HepG2 (cell line): ENCODE data around the gene MIB1. TPM values are rescaled to one million over a fixed set of nuclear protein-coding genes. Genes with fewer than 3 reads are reported as not detected.

ENCODE experiments used
- ATAC-seq: fragments of 200-7000 bp; cut with Tn5 transposase; 3 replicates; pipeline ENCODE4 v1.9.1; 2020; ENCODE audit warnings: mild to moderate bottlenecking, moderate library complexity
- BruUV-seq: library from RNA; stranded (reverse); fragments of 400-500 nt; replicated peaks from 2 replicates; lab custom pipeline; 2021; lab: Mats Ljungman, UMichigan
- CTCF ChIA-PET: fragments of 300-600 bp; formaldehyde crosslinking; extraction: SDS; loops from one replicate; lab custom pipeline; 2021; ENCODE audit warnings: low total read pairs, inconsistent platforms, low intra/inter-chr PET ratio; lab: Yijun Ruan, JAX
- POLR2A ChIA-PET: fragments of 350-600 bp; sonication (Branson Sonifier 250); formaldehyde crosslinking; loops from one replicate; lab custom pipeline; 2020; ENCODE audit warnings: antibody characterized with exemption, inconsistent platforms; lab: Yijun Ruan, JAX
- DNase-seq: peaks from one replicate; pipeline ENCODE4 v3.0.0-alpha.2; 2015; ENCODE audit warnings: low spot score
- FAIRE-seq: peaks from 3 replicates; lab custom pipeline; 2011; peaks lifted over from hg19 to GRCh38; lab: Jason Lieb, UNC
- H2AFZ ChIP-seq: one replicate; pipeline ENCODE4 v1.6.1; 2011; ENCODE audit warnings: low read length, inconsistent platforms
- H3K27ac ChIP-seq: fragments of 300-600 bp; 3 replicates; pipeline ENCODE4 v1.8.0; 2011; ENCODE audit warnings: mixed run types, mild to moderate bottlenecking, mixed read lengths, low read length, inconsistent platforms; ENCODE audit not compliant: insufficient read depth; ENCODE audit errors: extremely low read length
- H3K27me3 ChIP-seq, 2 experiments: fragments of 200-600 bp in 1 of 2; 2 replicates in 1 of 2; 3 replicates in 1 of 2; pipeline versions ENCODE4 v1.6.0 to v1.8.0; 2011; ENCODE audit warnings: low read length in 2 of 2, mild to moderate bottlenecking in 2 of 2, moderate library complexity in 2 of 2, inconsistent platforms in 1 of 2; ENCODE audit not compliant: insufficient read depth in 2 of 2, control insufficient read depth in 1 of 2
- H3K36me3 ChIP-seq, 2 experiments: fragments of 200-600 bp in 1 of 2; replicated peaks in 1 of 2; 2 replicates in 1 of 2; 3 replicates in 1 of 2; pipeline versions ENCODE4 v1.5.1 to v1.8.0; 2011; ENCODE audit warnings: low read length in 2 of 2, inconsistent platforms in 1 of 2; ENCODE audit not compliant: insufficient read depth in 2 of 2, control insufficient read depth in 1 of 2
- H3K4me1 ChIP-seq: 2 replicates; pipeline ENCODE4 v1.5.1; 2012; ENCODE audit warnings: low read length, inconsistent platforms; ENCODE audit not compliant: insufficient read depth
- H3K4me2 ChIP-seq: 2 replicates; pipeline ENCODE4 v1.6.0; 2011; ENCODE audit warnings: low read depth, low read length, inconsistent platforms
- H3K4me3 ChIP-seq, 3 experiments: fragments of 200-600 bp in 1 of 3; sonication (generic), shearing (Covaris generic) in 1 of 3; replicated peaks in 1 of 3; 2 replicates each; pipeline ENCODE4 v1.5.1; 2011 to 2016; ENCODE audit warnings: low read length in 3 of 3, inconsistent platforms in 2 of 3, low read depth in 2 of 3, mild to moderate bottlenecking in 2 of 3, control low read depth in 1 of 3, mixed read lengths in 1 of 3; ENCODE audit not compliant: insufficient read depth in 1 of 3
- H3K79me2 ChIP-seq: one replicate; pipeline ENCODE4 v1.6.1; 2011; ENCODE audit warnings: low read length, inconsistent platforms; ENCODE audit not compliant: insufficient read depth
- H3K9ac ChIP-seq: 2 replicates; pipeline ENCODE4 v1.6.0; 2011; ENCODE audit warnings: mild to moderate bottlenecking, low read depth, low read length, inconsistent platforms; ENCODE audit not compliant: insufficient read depth
- H3K9me3 ChIP-seq: 2 replicates; pipeline ENCODE4 v1.5.1; 2012; ENCODE audit warnings: mild to moderate bottlenecking, low read length
- H4K20me1 ChIP-seq: 2 replicates; pipeline ENCODE4 v1.6.0; 2011; ENCODE audit warnings: inconsistent platforms, mild to moderate bottlenecking, low read length, moderate library complexity; ENCODE audit not compliant: insufficient read depth
- ATF2 ChIP-seq: sonication (generic); formaldehyde crosslinking; IDR thresholded peaks from 2 replicates; pipeline ENCODE4 v1.4.0; 2020; ENCODE audit warnings: missing genetic modification reagents
- MEIS2 ChIP-seq: sonication (generic); formaldehyde crosslinking; IDR thresholded peaks from 2 replicates; pipeline ENCODE4 v1.9.0; 2021; ENCODE audit warnings: mild to moderate bottlenecking, missing genetic modification reagents
- RBFOX2 ChIP-seq: fragments of 200-400 bp; formaldehyde crosslinking; IDR thresholded peaks from 2 replicates; pipeline ENCODE4 v1.6.1; 2017; ENCODE audit warnings: low read depth, mild to moderate bottlenecking, low read length
- SOX6 ChIP-seq, 2 experiments: fragments of 450-650 bp in 1 of 2; sonication (generic) in 1 of 2; formaldehyde crosslinking in 1 of 2; IDR thresholded peaks; 2 replicates each; pipeline versions ENCODE4 v1.4.0 to v1.6.1; 2017 to 2020; ENCODE audit warnings: antibody characterized with exemption in 1 of 2, mild to moderate bottlenecking in 1 of 2, missing genetic modification reagents in 1 of 2
- TGIF2 ChIP-seq: IDR thresholded peaks from 2 replicates; pipeline ENCODE4 v1.6.1; 2016; ENCODE audit warnings: control low read depth, missing compliant biosample characterization
- ZBTB46 ChIP-seq: sonication (generic); formaldehyde crosslinking; IDR thresholded peaks from 2 replicates; pipeline ENCODE4 v1.4.0; 2020; ENCODE audit warnings: mild to moderate bottlenecking, missing genetic modification reagents, borderline replicate concordance
- ZBTB49 ChIP-seq: sonication (generic); formaldehyde crosslinking; IDR thresholded peaks from 2 replicates; pipeline ENCODE4 v1.4.0; 2020; ENCODE audit warnings: missing genetic modification reagents, borderline replicate concordance
- ZMYM4 ChIP-seq: sonication (generic); formaldehyde crosslinking; IDR thresholded peaks from 2 replicates; pipeline ENCODE4 v1.8.1; 2023; ENCODE audit warnings: mild to moderate bottlenecking, missing genetic modification reagents
- ZNF20 ChIP-seq: sonication (generic); formaldehyde crosslinking; IDR thresholded peaks from 2 replicates; pipeline ENCODE4 v1.4.0; 2020; ENCODE audit warnings: mild to moderate bottlenecking, moderate library complexity, missing genetic modification reagents
- ZNF3 ChIP-seq: IDR thresholded peaks from 2 replicates; pipeline ENCODE4 v1.7.0; 2017; ENCODE audit warnings: inconsistent platforms
- ZNF710 ChIP-seq: sonication (generic); formaldehyde crosslinking; IDR thresholded peaks from 2 replicates; pipeline ENCODE4 v1.5.0; 2020; ENCODE audit warnings: mild to moderate bottlenecking, missing genetic modification reagents, borderline replicate concordance
- ZNF790 ChIP-seq: sonication (generic); formaldehyde crosslinking; IDR thresholded peaks from 2 replicates; pipeline ENCODE4 v1.8.0; 2022; ENCODE audit warnings: missing genetic modification reagents, mild to moderate bottlenecking, borderline replicate concordance
- in situ Hi-C: cut with HindIII; loops from 2 replicates; pipeline ENCODE4 v1.10.0; 2017; ENCODE audit warnings: low pct_unique_long_range_greater_than_20kb; ENCODE audit not compliant: extremely low pct_ligation_motif_present
- intact Hi-C: fragments of 100-400 bp; cut with micrococcal nuclease; formaldehyde crosslinking; loops from one replicate; pipeline ENCODE4 v1.10.0; 2022; ENCODE audit not compliant: unreplicated experiment
- polyA plus RNA-seq, 8 experiments: library from polyadenylated mRNA; depleted of rRNA in 3 of 8; stranded (reverse) in 7 of 8; unstranded in 1 of 8; fragments of >200 nt; fragmentation: Illumina TruSeq in 4 of 8; extraction: Trizol in 4 of 8; gene quantifications; 2 replicates each; pipeline versions ENCODE4 v1.2.1 to v1.2.3, GENCODE V29; 2011 to 2016; ENCODE audit warnings: low read depth in 4 of 8, missing spikeins in 1 of 8, mixed read lengths in 1 of 8; ENCODE audit not compliant: insufficient read depth in 1 of 8
- total RNA-seq, 5 experiments: library from RNA; depleted of rRNA; stranded (reverse); fragments of >200 nt; fragmentation: Illumina TruSeq; extraction: Trizol; gene quantifications; 2 replicates each; pipeline ENCODE4 v1.2.3, GENCODE V29; 2016; ENCODE audit warnings: low read depth in 1 of 5

Gene MIB1
- total and polyA plus RNA-seq, 2 of the 13 experiments (the other 11 are each of a cell fraction or from before 2014, with no cell fraction given), result 12.0 to 47.0 TPM

GRCh38 chr18:21762181-21762772 is 21.7 kb downstream of the MIB1 start:
- H3K9ac ChIP-seq, result no peak overlapping the region
- DNase-seq, result no peak
- H3K4me1 ChIP-seq, result no peaks in the 10 kb centered on the region
- H3K27me3 ChIP-seq, result no peaks in the 10 kb centered on the region
- TF ChIP-seq ZMYM4 (CRISPR knock-in tag), result no peak
- no peak for TF ChIP-seq SOX6 (IDR thresholded peaks at IDR 0.05)
- TF ChIP-seq SOX6 (CRISPR knock-in tag; IDR thresholded peaks at IDR 0.05), result no peak
- no peak for TF ChIP-seq ATF2 (CRISPR knock-in tag)
- no peak for TF ChIP-seq RBFOX2
- TF ChIP-seq ZNF710 (CRISPR knock-in tag), result no peak
- TF ChIP-seq ZNF790 (CRISPR knock-in tag), result no peak
- no peak for TF ChIP-seq TGIF2 (CRISPR knock-in tag)
- no peak for TF ChIP-seq ZBTB46 (CRISPR knock-in tag)
- TF ChIP-seq ZBTB49 (CRISPR knock-in tag), result no peak
- no peak for TF ChIP-seq ZNF20
- no peak for TF ChIP-seq ZNF3
- TF ChIP-seq MEIS2, result no peak
- FAIRE-seq, result no peak
- H3K4me3 ChIP-seq, result no peak overlapping the region
- H3K79me2 ChIP-seq, result peaks cover 68% of the 10 kb centered on the region
- ChIA-PET CTCF (no interaction called here), POLR2A (no interaction called here)
- ATAC-seq, result no peak
- peaks cover 4 to 17% of the 10 kb centered on the region in 2 experiments; a peak in 4 of 5 replicates for H3K36me3 ChIP-seq
- H3K4me2 ChIP-seq, result no peak overlapping the region
- no peak overlapping the region for H2AFZ ChIP-seq
- peaks cover 8% of the 10 kb centered on the region; the same call in 1 of the 2 replicates for H4K20me1 ChIP-seq
- in situ Hi-C loops, result no loop called here
- no TSS peak for BruUV-seq
- H3K27ac ChIP-seq, result no peak overlapping the region
- intact Hi-C loops, result no loop called here
- no peaks in the 10 kb centered on the region for H3K9me3 ChIP-seq
